ENCODE results near the gene CUBN. TPM values are rescaled to one million over a fixed set of nuclear protein-coding genes. Genes with fewer than 3 reads are reported as not detected.
A peak's percentile ranks its signal among the peaks of the same experiment; 100 is the strongest.

Gene CUBN
- total RNA-seq, 1 donor: 1.1 TPM

DNA sequence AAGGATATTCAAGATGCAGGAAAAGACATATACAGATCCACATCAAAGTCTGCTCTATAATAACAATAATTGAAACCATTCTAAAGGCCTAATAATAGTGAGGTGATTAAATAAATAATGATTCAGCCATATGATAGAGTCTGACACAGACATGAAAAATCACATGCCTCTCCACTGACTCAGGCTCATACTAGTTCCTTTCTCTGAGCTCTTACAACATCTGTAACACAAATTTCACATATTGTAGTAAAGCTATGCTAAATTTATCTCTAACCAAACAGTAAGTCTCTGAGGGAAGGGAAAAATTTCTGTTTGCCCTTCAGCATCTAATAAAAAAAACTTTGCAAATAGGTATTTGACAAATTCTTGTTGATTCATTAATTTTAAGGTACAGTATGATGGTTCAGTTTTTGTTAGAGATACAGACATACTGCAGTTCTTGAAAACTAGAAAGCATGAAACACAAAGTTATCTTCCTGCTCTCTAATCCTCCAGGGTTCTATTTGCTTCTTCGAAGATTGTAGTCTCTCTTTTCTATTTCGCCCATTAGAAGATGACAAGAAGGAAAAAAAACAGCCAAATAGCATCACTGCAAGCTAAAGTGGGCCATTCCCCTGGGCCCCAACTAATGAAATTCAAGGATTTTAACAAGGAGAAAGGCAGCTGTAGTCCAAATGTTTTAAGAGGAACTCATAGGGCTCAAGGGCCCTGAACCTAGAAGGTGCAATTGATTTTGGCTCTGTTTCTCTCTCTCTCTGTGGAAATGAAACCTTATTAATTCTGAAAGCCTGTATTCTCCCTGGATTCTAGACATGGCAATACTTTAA is 53.9 kb downstream of the CUBN start:
- TF ChIP-seq, protein P1, sequence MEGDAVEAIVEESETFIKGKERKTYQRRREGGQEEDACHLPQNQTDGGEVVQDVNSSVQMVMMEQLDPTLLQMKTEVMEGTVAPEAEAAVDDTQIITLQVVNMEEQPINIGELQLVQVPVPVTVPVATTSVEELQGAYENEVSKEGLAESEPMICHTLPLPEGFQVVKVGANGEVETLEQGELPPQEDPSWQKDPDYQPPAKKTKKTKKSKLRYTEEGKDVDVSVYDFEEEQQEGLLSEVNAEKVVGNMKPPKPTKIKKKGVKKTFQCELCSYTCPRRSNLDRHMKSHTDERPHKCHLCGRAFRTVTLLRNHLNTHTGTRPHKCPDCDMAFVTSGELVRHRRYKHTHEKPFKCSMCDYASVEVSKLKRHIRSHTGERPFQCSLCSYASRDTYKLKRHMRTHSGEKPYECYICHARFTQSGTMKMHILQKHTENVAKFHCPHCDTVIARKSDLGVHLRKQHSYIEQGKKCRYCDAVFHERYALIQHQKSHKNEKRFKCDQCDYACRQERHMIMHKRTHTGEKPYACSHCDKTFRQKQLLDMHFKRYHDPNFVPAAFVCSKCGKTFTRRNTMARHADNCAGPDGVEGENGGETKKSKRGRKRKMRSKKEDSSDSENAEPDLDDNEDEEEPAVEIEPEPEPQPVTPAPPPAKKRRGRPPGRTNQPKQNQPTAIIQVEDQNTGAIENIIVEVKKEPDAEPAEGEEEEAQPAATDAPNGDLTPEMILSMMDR (IDR thresholded peaks at IDR 0.05; ENCODE audit: extremely low read depth, low read depth, low read length): no peak
- DNase-seq (ENCODE audit: insufficient read length, low spot score, missing footprints): peak; percentile 51
- peak overlapping the region; percentile 52 for H3K4me3 ChIP-seq (ENCODE audit: insufficient read depth, low read length)

DNA sequence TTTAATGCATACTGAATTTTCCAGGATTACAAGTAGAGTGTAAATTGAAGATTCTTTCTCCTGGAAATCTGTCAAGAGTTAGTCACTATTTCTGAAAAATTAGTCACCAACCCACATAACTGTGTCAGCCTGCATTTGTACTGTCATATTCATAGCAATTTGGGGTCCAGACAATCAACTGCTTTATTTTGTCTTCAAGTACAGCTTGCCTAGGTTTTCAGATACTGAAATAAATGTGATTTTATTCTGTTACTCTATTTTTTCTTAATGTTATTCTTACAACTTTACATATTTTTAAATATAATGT is 55.1 kb downstream of the CUBN start:
- no peak overlapping the region for H2AFZ ChIP-seq (ENCODE audit: low read length)
- peaks cover 33% of the 10 kb centered on the region for H3K4me1 ChIP-seq (ENCODE audit: insufficient read depth, low read length)
- no peaks in the 10 kb centered on the region for H3K36me3 ChIP-seq (ENCODE audit: insufficient read depth, low read length)
- H4K20me1 ChIP-seq (ENCODE audit: insufficient read depth, low read length): no peaks in the 10 kb centered on the region
- no peak overlapping the region for H3K4me3 ChIP-seq (ENCODE audit: insufficient read depth, low read length)
- no peaks in the 10 kb centered on the region for H3K27me3 ChIP-seq (ENCODE audit: insufficient read depth, low read length)
- DNase-seq (ENCODE audit: insufficient read length, low spot score, missing footprints): no peak
- H3K79me2 ChIP-seq (ENCODE audit: insufficient read depth, low read length): no peaks in the 10 kb centered on the region
- peak overlapping the region; percentile 94 for H3K27ac ChIP-seq (ENCODE audit: low read depth, low read length)
- H3K4me2 ChIP-seq (ENCODE audit: insufficient read depth, low read length): no peak overlapping the region
- TF ChIP-seq, protein P1 (IDR thresholded peaks at IDR 0.05; ENCODE audit: extremely low read depth, low read depth, low read length): no peak
- H3K9me3 ChIP-seq (ENCODE audit: low read depth, low read length): no peaks in the 10 kb centered on the region

More for the DNA sequence above, 53.9 kb downstream of the CUBN start:
- no peaks in the 10 kb centered on the region for H3K9me3 ChIP-seq (ENCODE audit: low read depth, low read length)
- peak overlapping the region; percentile 68 for H3K4me2 ChIP-seq (ENCODE audit: insufficient read depth, low read length)
- H3K27me3 ChIP-seq (ENCODE audit: insufficient read depth, low read length): no peaks in the 10 kb centered on the region
- H2AFZ ChIP-seq (ENCODE audit: low read length): no peak overlapping the region
- H4K20me1 ChIP-seq (ENCODE audit: insufficient read depth, low read length): no peaks in the 10 kb centered on the region
- peak overlapping the region; percentile 94 for H3K27ac ChIP-seq (ENCODE audit: low read depth, low read length)
- H3K36me3 ChIP-seq (ENCODE audit: insufficient read depth, low read length): no peaks in the 10 kb centered on the region
- peaks cover 33% of the 10 kb centered on the region for H3K4me1 ChIP-seq (ENCODE audit: insufficient read depth, low read length)
- no peaks in the 10 kb centered on the region for H3K79me2 ChIP-seq (ENCODE audit: insufficient read depth, low read length)

DNA sequence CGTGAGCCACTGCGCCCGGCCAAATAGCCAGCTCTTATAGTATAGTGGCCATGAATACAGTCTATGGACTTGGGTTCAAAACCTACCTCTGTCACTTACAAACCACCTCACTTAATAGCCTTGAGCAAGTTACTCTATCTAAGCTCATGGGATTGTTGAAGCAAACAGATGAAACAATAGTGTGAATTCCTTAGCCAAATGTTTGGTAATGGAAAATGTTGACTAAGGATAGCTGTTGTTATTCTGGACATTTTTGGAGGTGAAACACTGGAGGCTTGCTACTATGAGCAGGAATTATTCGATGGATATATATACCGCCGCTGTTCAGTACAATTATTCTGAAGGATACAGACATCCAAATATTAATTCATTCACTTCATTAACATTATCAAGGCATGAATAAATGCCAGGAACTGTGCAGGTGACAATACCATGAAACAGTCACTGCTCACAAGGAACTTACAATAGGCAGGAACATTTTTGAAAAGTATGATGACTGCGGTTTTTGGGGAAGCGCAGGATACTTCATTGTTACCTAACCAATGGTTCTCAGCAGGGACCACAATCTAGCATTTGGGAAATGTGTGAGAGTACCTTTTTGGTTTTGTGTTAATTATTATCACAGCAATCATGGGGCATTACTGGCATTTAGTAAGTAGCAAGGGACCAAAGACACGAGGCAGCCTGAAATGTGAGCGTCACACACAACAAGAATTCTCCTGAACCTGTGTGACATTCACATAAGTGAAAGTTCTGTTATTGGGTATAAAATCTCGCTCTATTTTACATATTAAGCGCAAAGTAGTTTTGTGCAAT is 55.7 kb downstream of the CUBN start:
- Histone ChIP-seq H3K79me2 (ENCODE audit: insufficient read depth, low read length) (no peaks in the 10 kb centered on the region), H3K4me1 (ENCODE audit: insufficient read depth, low read length) (peaks cover 33% of the 10 kb centered on the region), H3K27ac (ENCODE audit: low read depth, low read length) (peak overlapping the region; percentile 94), H3K9me3 (ENCODE audit: low read depth, low read length) (no peaks in the 10 kb centered on the region), H3K27me3 (ENCODE audit: insufficient read depth, low read length) (no peaks in the 10 kb centered on the region), H2AFZ (ENCODE audit: low read length) (no peak overlapping the region), H3K4me3 (ENCODE audit: insufficient read depth, low read length) (no peak overlapping the region), H4K20me1 (ENCODE audit: insufficient read depth, low read length) (no peaks in the 10 kb centered on the region), H3K4me2 (ENCODE audit: insufficient read depth, low read length) (no peak overlapping the region), H3K36me3 (ENCODE audit: insufficient read depth, low read length) (no peaks in the 10 kb centered on the region)
- TF ChIP-seq, protein P1 (IDR thresholded peaks at IDR 0.05; ENCODE audit: extremely low read depth, low read depth, low read length): no peak
- no peak for DNase-seq (ENCODE audit: insufficient read length, low spot score, missing footprints)

DNA sequence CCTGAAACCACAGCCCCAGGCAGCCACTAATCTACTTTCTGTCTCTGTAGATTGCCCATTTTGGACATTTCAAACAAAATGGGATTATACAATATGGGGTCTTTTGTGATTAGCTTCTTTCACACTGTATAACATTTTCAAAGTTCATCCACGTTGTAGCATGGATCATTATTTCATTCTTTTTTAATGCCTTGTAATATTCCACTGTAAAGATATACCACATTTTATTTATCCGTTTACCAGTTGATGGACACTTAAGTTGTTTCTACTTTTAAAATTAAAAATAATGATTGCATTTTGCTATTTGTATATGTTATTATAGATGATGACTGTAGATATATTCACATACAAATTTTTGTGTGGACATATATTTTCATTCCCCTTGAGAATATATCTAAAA is 60.7 kb downstream of the CUBN start:
- H3K27ac ChIP-seq (ENCODE audit: low read depth, low read length): no peak overlapping the region
- H3K36me3 ChIP-seq (ENCODE audit: insufficient read depth, low read length): no peaks in the 10 kb centered on the region
- no peak overlapping the region for H2AFZ ChIP-seq (ENCODE audit: low read length)
- H3K79me2 ChIP-seq (ENCODE audit: insufficient read depth, low read length): no peaks in the 10 kb centered on the region
- H3K4me3 ChIP-seq (ENCODE audit: insufficient read depth, low read length): no peak overlapping the region
- H3K9me3 ChIP-seq (ENCODE audit: low read depth, low read length): no peaks in the 10 kb centered on the region
- no peaks in the 10 kb centered on the region for H3K27me3 ChIP-seq (ENCODE audit: insufficient read depth, low read length)
- TF ChIP-seq, protein P1 (IDR thresholded peaks at IDR 0.05; ENCODE audit: extremely low read depth, low read depth, low read length): no peak
- peaks cover 16% of the 10 kb centered on the region for H3K4me1 ChIP-seq (ENCODE audit: insufficient read depth, low read length)
- H3K4me2 ChIP-seq (ENCODE audit: insufficient read depth, low read length): no peak overlapping the region
- no peaks in the 10 kb centered on the region for H4K20me1 ChIP-seq (ENCODE audit: insufficient read depth, low read length)
- no peak for DNase-seq (ENCODE audit: insufficient read length, low spot score, missing footprints)
